HG03066 (cell line): ENCODE results near the gene GGACT.

Experiments
- ATAC-seq: cut with Tn5 transposase; IDR thresholded peaks from one replicate; pipeline ENCODE4 v1.9.1; 2021; ENCODE audit warnings: low read depth; ENCODE audit not compliant: unreplicated experiment

The GGACT gene

DNA sequence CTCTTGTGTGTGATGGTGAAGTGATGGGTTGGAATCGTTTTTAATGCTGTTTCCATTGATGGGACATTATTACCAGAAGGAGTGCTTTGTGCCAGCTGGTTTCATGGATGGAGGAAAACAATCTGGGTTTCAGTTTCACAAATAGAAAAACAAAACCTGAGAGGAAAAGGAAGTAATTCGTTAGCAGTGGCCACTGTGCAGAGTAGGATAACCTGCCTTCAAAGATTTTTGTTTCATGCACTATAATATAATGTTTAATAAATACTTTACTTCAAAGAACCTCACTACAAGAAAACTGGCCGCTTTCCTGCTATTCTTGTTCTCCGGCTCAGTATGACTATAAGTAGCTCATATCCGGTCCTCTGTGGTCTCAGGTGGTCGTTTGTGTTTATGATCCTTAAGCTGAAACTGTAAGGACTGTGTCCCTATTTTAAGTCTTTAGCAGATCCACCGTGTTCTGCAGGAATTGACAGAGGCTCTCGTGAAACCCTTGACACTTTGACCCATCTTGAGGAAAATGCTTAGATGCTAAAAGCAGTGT is 104.7 kb downstream of the GGACT start:
- no peak for ATAC-seq

DNA sequence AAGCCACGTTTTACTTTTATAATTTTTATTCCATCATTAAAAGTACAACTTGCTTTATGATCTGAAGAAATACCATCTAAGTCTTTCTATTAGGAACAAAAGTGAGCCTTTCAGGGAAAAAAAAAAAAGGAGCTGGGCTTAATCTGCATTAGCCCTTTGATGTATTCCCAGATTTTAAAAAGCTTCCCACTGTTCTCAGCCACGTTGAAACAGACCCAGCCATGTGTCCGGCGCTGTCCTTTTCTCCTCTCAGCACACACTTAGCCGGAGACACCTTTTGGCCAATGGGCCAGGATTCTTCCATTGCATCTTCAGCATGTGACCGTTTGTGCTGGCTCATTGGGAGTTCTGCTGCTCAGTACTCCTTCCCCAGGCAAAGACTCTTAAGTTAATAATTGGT is 105.5 kb downstream of the GGACT start:
- ATAC-seq: no peak

DNA sequence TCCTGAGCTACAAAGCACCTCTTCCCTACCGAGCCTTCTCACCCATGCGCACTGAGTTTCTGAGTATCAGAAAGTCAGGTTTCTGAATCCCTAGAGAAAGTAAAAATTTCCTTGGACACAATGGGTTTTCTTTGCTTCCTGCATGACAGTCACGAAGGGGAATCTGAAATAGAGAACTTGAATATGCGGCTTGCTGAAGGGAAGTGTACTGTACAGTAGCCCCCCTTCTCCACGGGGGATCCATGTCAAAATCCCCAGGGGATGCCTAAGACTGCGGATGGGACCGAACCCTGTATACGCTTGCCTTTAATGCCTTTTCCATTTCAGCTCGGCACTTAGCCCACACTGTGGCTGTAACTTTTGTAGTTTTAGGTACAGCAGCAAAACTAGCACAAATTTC is 107.9 kb downstream of the GGACT start:
- no peak for ATAC-seq
